ENCODE results near the gene GRAMD1B. TPM values are rescaled to one million over a fixed set of nuclear protein-coding genes. Genes with fewer than 3 reads are reported as not detected.

The GRAMD1B gene
- total RNA-seq, 1 donor from 2014 or later, result 31.8 TPM

DNA sequence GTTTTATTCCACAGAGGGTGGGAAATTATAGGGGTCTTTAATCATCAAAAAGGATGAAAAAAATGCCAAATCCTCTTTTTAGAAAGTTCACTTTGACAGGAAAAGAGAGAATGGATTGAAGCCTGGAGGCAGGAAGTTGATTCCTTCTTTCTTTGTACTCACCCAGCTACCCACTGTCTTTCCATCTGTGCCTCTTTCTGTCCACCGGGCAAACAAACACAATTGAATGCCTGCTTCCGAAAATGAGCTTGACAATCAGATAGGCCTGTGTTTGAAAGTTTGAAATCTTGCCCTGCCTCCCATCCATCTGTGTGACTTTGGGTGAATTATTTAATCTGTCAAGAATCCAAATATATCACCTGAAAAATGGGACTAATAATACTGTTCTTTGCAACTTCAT, 143.2 kb downstream of the GRAMD1B start:
- no peak for DNase-seq
- TF ChIP-seq CTCF (IDR thresholded peaks at IDR 0.05; ENCODE audit: borderline replicate concordance), result no peak
- Histone ChIP-seq H3K27me3 (ENCODE audit: low read depth) (no peaks in the 10 kb centered on the region), H3K4me1 (peaks cover 5% of the 10 kb centered on the region), H3K9me3 (replicated peaks) (no peaks in the 10 kb centered on the region), H3K4me3 (no peak overlapping the region), H3K27ac (replicated peaks) (no peak overlapping the region), H3K36me3 (no peaks in the 10 kb centered on the region)
- intact Hi-C loops (cut with micrococcal nuclease), result no loop called here

GRCh38 chr11:123575441-123575840, 145.4 kb downstream of the GRAMD1B start:
- intact Hi-C loops (cut with micrococcal nuclease), result loop anchor here (5.0 kb wide), 1 partner anchor 63 kb away; no protein-coding TSS in a partner anchor
- no peak for TF ChIP-seq CTCF (IDR thresholded peaks at IDR 0.05; ENCODE audit: borderline replicate concordance)
- no peaks in the 10 kb centered on the region for H3K27me3 ChIP-seq (ENCODE audit: low read depth)
- DNase-seq, result no peak
- H3K4me1 ChIP-seq, result peaks cover 7% of the 10 kb centered on the region
- H3K36me3 ChIP-seq, result no peaks in the 10 kb centered on the region
- no peak overlapping the region for H3K4me3 ChIP-seq
- no peaks in the 10 kb centered on the region for H3K9me3 ChIP-seq (replicated peaks)
- H3K27ac ChIP-seq (replicated peaks), result no peak overlapping the region

DNA sequence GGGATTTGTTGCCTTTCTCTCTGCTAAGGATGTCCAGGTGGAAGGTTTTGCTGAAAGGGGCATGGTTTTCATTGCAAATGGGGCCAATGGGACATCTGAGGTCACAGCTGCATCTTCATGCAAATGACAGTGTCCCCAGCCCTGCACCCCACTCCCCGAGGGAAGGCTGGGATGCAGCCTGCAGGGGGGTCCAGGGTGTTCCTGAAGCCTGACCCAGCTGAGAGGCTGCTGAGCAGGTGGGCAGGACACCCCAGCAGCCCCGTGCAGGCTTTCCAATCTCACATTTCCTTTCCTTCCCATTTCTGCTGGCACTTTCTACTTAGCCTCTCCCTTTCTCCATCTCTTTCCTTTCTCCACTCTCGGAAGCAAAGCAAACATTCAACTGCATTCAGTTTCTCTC, 146.0 kb downstream of the GRAMD1B start:
- no peak overlapping the region for H3K4me3 ChIP-seq
- TF ChIP-seq CTCF (IDR thresholded peaks at IDR 0.05; ENCODE audit: borderline replicate concordance), result no peak
- H3K36me3 ChIP-seq, result no peaks in the 10 kb centered on the region
- H3K9me3 ChIP-seq (replicated peaks), result no peaks in the 10 kb centered on the region
- H3K27ac ChIP-seq (replicated peaks), result no peak overlapping the region
- H3K27me3 ChIP-seq (ENCODE audit: low read depth), result no peaks in the 10 kb centered on the region
- H3K4me1 ChIP-seq, result peaks cover 7% of the 10 kb centered on the region
- intact Hi-C loops (cut with micrococcal nuclease), result loop anchor here (5.0 kb wide), 1 partner anchor 64 kb away; no protein-coding TSS in a partner anchor
- DNase-seq, result no peak

- peaks cover under 1% of the 10 kb centered on the region for H3K27me3 ChIP-seq (ENCODE audit: low read depth)
- intact Hi-C loops (cut with micrococcal nuclease), result loop anchor here (5.0 kb wide), 1 partner anchor 64 kb away; no protein-coding TSS in a partner anchor
- no peaks in the 10 kb centered on the region for H3K36me3 ChIP-seq
- H3K4me1 ChIP-seq, result peaks cover 6% of the 10 kb centered on the region
- no peak for DNase-seq
- no peak overlapping the region for H3K4me3 ChIP-seq
- no peak overlapping the region for H3K27ac ChIP-seq (replicated peaks)
- no peaks in the 10 kb centered on the region for H3K9me3 ChIP-seq (replicated peaks)
- TF ChIP-seq CTCF (IDR thresholded peaks at IDR 0.05; ENCODE audit: borderline replicate concordance), result no peak
Measured at GRCh38 chr11:123576501-123576900, 146.4 kb downstream of the GRAMD1B start.

DNA sequence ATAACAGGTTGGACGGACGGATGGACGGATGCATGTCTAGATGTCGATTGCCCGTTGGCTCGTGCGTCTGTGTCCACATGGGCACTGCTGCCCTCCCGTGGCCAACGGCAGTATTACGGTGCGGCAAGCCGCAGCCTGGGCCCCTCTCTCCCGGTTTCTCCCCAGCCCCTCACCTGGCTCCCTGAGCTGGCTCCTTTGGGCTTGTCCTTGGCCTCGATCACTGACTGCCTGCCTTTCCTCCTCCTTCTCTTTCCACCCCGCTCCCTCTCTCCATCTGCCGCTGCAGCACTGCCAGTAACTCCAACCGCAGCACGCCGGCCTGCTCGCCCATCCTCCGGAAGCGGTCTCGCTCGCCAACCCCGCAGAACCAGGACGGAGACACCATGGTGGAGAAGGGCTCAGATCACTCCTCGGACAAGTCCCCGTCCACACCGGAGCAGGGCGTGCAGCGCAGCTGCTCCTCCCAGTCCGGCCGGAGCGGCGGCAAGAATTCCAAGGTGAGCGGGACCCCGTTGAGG, 147.1 kb downstream of the GRAMD1B start:
- Histone ChIP-seq H3K9me3 (replicated peaks) (no peaks in the 10 kb centered on the region), H3K4me3 (no peak overlapping the region), H3K27ac (replicated peaks) (no peak overlapping the region), H3K27me3 (ENCODE audit: low read depth) (peaks cover 4% of the 10 kb centered on the region), H3K36me3 (no peaks in the 10 kb centered on the region), H3K4me1 (peaks cover 6% of the 10 kb centered on the region)
- TF ChIP-seq CTCF (IDR thresholded peaks at IDR 0.05; ENCODE audit: borderline replicate concordance), result peak; percentile 94
- peak; percentile 60 for DNase-seq
- intact Hi-C loops (cut with micrococcal nuclease), result loop anchor here (5.0 kb wide), 1 partner anchor 65 kb away; no protein-coding TSS in a partner anchor

All from left ventricle myocardium inferior (tissue), 1 donor.